MM.1S (cell line): ENCODE measurements around the gene HAND1.

Source experiments
- DNase-seq: peaks from one replicate; pipeline ENCODE4 v3.0.0-alpha.2; 2015
- H2AFZ ChIP-seq: fragments of 300-600 bp; sonication (generic); 2 replicates; pipeline ENCODE4 v1.6.0; 2016; ENCODE audit warnings: antibody characterized with exemption, low read length
- H3F3A ChIP-seq: fragments of 300-600 bp; sonication (generic); 2 replicates; pipeline ENCODE4 v1.6.1; 2016; ENCODE audit warnings: mild to moderate bottlenecking, antibody characterized with exemption, low read length, moderate library complexity, mixed read lengths; ENCODE audit not compliant: insufficient read depth
- H3K27ac ChIP-seq: fragments of 300-600 bp; sonication (generic); 2 replicates; pipeline ENCODE4 v1.5.1; 2016; ENCODE audit warnings: mild to moderate bottlenecking, low read length
- H3K27me3 ChIP-seq: fragments of 300-600 bp; sonication (generic); replicated peaks from 2 replicates; pipeline ENCODE4 v1.6.0; 2016; ENCODE audit warnings: low read length; ENCODE audit not compliant: insufficient read depth
- H3K36me3 ChIP-seq: fragments of 300-600 bp; sonication (generic); replicated peaks from 2 replicates; pipeline ENCODE4 v1.6.1; 2016; ENCODE audit warnings: mild to moderate bottlenecking, low read length, mixed read lengths; ENCODE audit not compliant: insufficient read depth
- H3K4me1 ChIP-seq: fragments of 300-600 bp; sonication (generic); 2 replicates; pipeline ENCODE4 v1.6.1; 2016; ENCODE audit warnings: low read length, mixed read lengths
- H3K4me2 ChIP-seq: fragments of 300-600 bp; sonication (generic); 2 replicates; pipeline ENCODE4 v1.6.0; 2016; ENCODE audit warnings: low read depth, low read length
- H3K4me3 ChIP-seq: fragments of 300-600 bp; sonication (generic); 2 replicates; pipeline ENCODE4 v1.5.1; 2016; ENCODE audit warnings: low read length, mixed read lengths
- H3K79me2 ChIP-seq: fragments of 300-600 bp; sonication (generic); 2 replicates; pipeline ENCODE4 v1.6.1; 2016; ENCODE audit warnings: mixed run types, low read length, mixed read lengths
- H3K9ac ChIP-seq: fragments of 300-600 bp; sonication (generic); 2 replicates; pipeline ENCODE4 v1.6.1; 2016; ENCODE audit warnings: low read length, mixed read lengths
- H3K9me2 ChIP-seq: fragments of 300-600 bp; sonication (generic); replicated peaks from 2 replicates; pipeline ENCODE4 v1.6.1; 2016; ENCODE audit warnings: mild to moderate bottlenecking, low read length, mixed read lengths; ENCODE audit not compliant: insufficient read depth
- H3K9me3 ChIP-seq: fragments of 300-600 bp; sonication (generic); replicated peaks from 2 replicates; pipeline ENCODE4 v1.6.1; 2016; ENCODE audit warnings: mild to moderate bottlenecking, low read length, mixed read lengths; ENCODE audit not compliant: insufficient read depth
- H4K20me1 ChIP-seq: fragments of 300-600 bp; sonication (generic); 2 replicates; pipeline ENCODE4 v1.6.1; 2016; ENCODE audit warnings: mild to moderate bottlenecking, low read length, moderate library complexity, mixed read lengths; ENCODE audit not compliant: insufficient read depth
- CTCF ChIP-seq: fragments of 300-600 bp; sonication (generic); IDR thresholded peaks from 2 replicates; pipeline ENCODE4 v1.5.1; 2016; ENCODE audit warnings: antibody characterized with exemption, low read length, mixed read lengths
- EZH2 ChIP-seq: fragments of 300-600 bp; sonication (generic); optimal IDR thresholded peaks from 2 replicates; pipeline ENCODE3; 2017; ENCODE audit warnings: low read depth, mild to moderate bottlenecking, antibody characterized with exemption, low read length, mixed read lengths
- EZH2phosphoT487 ChIP-seq: fragments of 300-600 bp; sonication (generic); IDR thresholded peaks from 2 replicates; pipeline ENCODE4 v1.6.1; 2018; ENCODE audit warnings: antibody characterized with exemption, low read length

HAND1 gene

GRCh38 chr5:154461531-154461930 is 16.5 kb downstream of the HAND1 start:
- H3K4me2 ChIP-seq: no peak overlapping the region
- no peak overlapping the region for H2AFZ ChIP-seq
- H3K79me2 ChIP-seq: no peaks in the 10 kb centered on the region
- no peaks in the 10 kb centered on the region for H3K27me3 ChIP-seq
- H3K9me3 ChIP-seq: no peaks in the 10 kb centered on the region
- H4K20me1 ChIP-seq: no peaks in the 10 kb centered on the region
- H3K4me3 ChIP-seq: no peak overlapping the region
- no peaks in the 10 kb centered on the region for H3K4me1 ChIP-seq
- no peaks in the 10 kb centered on the region for H3K9me2 ChIP-seq
- H3K27ac ChIP-seq: no peak overlapping the region
- H3K36me3 ChIP-seq: no peaks in the 10 kb centered on the region
- no peak for TF ChIP-seq CTCF
- TF ChIP-seq EZH2phosphoT487: no peak
- TF ChIP-seq EZH2: no peak
- no peaks in the 10 kb centered on the region for H3F3A ChIP-seq
- no peak overlapping the region for H3K9ac ChIP-seq
- no peak for DNase-seq

GRCh38 chr5:154460172-154460571 is 17.9 kb downstream of the HAND1 start:
- Histone ChIP-seq H3K79me2 (no peaks in the 10 kb centered on the region), H3K4me3 (no peak overlapping the region), H3K27ac (no peak overlapping the region), H4K20me1 (no peaks in the 10 kb centered on the region), H3K27me3 (no peaks in the 10 kb centered on the region), H3K9me3 (no peaks in the 10 kb centered on the region), H3K36me3 (no peaks in the 10 kb centered on the region), H3K9me2 (no peaks in the 10 kb centered on the region), H3K9ac (no peak overlapping the region), H3K4me2 (no peak overlapping the region), H3K4me1 (no peaks in the 10 kb centered on the region), H3F3A (no peaks in the 10 kb centered on the region), H2AFZ (no peak overlapping the region)
- TF ChIP-seq CTCF (no peak), EZH2 (no peak), EZH2phosphoT487 (no peak)
- DNase-seq: no peak

GRCh38 chr5:154459015-154459414 is 19.0 kb downstream of the HAND1 start:
- Histone ChIP-seq H3K4me1 (no peaks in the 10 kb centered on the region), H3K9me3 (no peaks in the 10 kb centered on the region), H3F3A (no peaks in the 10 kb centered on the region), H3K36me3 (no peaks in the 10 kb centered on the region), H4K20me1 (no peaks in the 10 kb centered on the region), H3K4me2 (no peak overlapping the region), H3K9ac (no peak overlapping the region), H3K79me2 (no peaks in the 10 kb centered on the region), H3K4me3 (no peak overlapping the region), H2AFZ (no peak overlapping the region), H3K9me2 (no peaks in the 10 kb centered on the region), H3K27me3 (no peaks in the 10 kb centered on the region), H3K27ac (no peak overlapping the region)
- TF ChIP-seq CTCF: no peak
- no peak for TF ChIP-seq EZH2phosphoT487
- no peak for TF ChIP-seq EZH2
- no peak for DNase-seq
